GM18909 (cell line): ENCODE data around the gene TNNC2.
"Not testable (repeated sequence)": the region's sequence is repeated elsewhere in the genome, so short reads cannot be mapped to it uniquely, and the experiment has no call there.

Experiments
- ATAC-seq: cut with Tn5 transposase; IDR thresholded peaks from one replicate; pipeline ENCODE4 v1.9.1; 2021; ENCODE audit warnings: mild to moderate bottlenecking; ENCODE audit not compliant: unreplicated experiment, poor library complexity

TNNC2 gene

GRCh38 chr20:45850238-45850637, 23.1 kb upstream of the TNNC2 start:
- ATAC-seq = no peak

- no peak for ATAC-seq
Measured at GRCh38 chr20:45848969-45849582, 22.0 kb upstream of the TNNC2 start.

GRCh38 chr20:45848421-45848820, 21.3 kb upstream of the TNNC2 start:
- ATAC-seq = no peak

- no peak for ATAC-seq
Measured at GRCh38 chr20:45845452-45845851, 18.3 kb upstream of the TNNC2 start.

- ATAC-seq = no peak
Measured at GRCh38 chr20:45843506-45843905, 16.4 kb upstream of the TNNC2 start.

GRCh38 chr20:45842169-45842812, 15.2 kb upstream of the TNNC2 start:
- no peak for ATAC-seq

GRCh38 chr20:45841407-45842129, 14.5 kb upstream of the TNNC2 start:
- ATAC-seq = no peak

- ATAC-seq = no peak
Measured at GRCh38 chr20:45840700-45841198, 13.6 kb upstream of the TNNC2 start.

GRCh38 chr20:45836841-45837240, 9.7 kb upstream of the TNNC2 start:
- no peak for ATAC-seq

- no peak for ATAC-seq
Measured at GRCh38 chr20:45835825-45836224, 8.7 kb upstream of the TNNC2 start.

- no peak for ATAC-seq
Measured at GRCh38 chr20:45835329-45835765, 8.2 kb upstream of the TNNC2 start.

GRCh38 chr20:45834797-45835161, 7.7 kb upstream of the TNNC2 start:
- ATAC-seq = no peak

- ATAC-seq = no peak
Measured at GRCh38 chr20:45833883-45834796, 7.0 kb upstream of the TNNC2 start.

- ATAC-seq = no peak
Measured at GRCh38 chr20:45833030-45833882, 6.1 kb upstream of the TNNC2 start, which contains the start of gene SNX21. SNX21 (plus strand) TSS chr20:45833799; CDS start chr20:45833920, 121 bp downstream.

- no peak for ATAC-seq
Measured at GRCh38 chr20:45832619-45833018, 5.5 kb upstream of the TNNC2 start.

- not testable (repeated sequence) for ATAC-seq
Measured at GRCh38 chr20:45829673-45830106, 2.6 kb upstream of the TNNC2 start.

- no peak for ATAC-seq
Measured at GRCh38 chr20:45828589-45828988, 1.5 kb upstream of the TNNC2 start.

- ATAC-seq = no peak
Measured at GRCh38 chr20:45827712-45828111, 600 bp upstream of the TNNC2 start.

GRCh38 chr20:45826381-45827019, 612 bp downstream of the TNNC2 start:
- no peak for ATAC-seq
